Measurements from ENCODE around the gene VPREB3.

DNA sequence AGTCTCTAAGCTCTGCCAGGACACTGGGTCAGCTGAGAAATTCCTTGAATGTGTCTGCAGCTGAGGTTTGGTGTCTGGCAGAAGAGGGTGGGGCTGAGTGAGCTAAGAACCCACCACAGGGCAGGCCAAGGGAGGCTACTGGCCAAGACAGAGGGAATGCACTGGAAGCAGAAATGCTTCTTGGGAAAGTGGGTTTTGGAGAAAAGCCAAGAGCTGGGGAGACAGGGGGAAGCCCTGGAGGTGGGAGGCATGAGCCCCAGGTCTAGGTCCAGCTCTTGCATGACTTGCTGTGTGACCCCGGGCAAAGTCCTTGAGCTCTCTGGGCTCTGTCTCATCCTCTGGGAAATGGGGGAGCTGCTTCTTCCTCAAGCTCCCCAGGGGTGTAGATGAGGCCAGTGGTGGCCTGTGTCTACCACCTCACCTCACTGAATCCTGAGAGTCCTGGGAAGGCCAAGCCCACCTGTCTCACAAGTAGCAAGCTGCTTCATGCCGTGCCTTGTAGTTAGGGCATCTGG, 20.8 kb upstream of the VPREB3 start:
- TF ChIP-seq, protein P1, sequence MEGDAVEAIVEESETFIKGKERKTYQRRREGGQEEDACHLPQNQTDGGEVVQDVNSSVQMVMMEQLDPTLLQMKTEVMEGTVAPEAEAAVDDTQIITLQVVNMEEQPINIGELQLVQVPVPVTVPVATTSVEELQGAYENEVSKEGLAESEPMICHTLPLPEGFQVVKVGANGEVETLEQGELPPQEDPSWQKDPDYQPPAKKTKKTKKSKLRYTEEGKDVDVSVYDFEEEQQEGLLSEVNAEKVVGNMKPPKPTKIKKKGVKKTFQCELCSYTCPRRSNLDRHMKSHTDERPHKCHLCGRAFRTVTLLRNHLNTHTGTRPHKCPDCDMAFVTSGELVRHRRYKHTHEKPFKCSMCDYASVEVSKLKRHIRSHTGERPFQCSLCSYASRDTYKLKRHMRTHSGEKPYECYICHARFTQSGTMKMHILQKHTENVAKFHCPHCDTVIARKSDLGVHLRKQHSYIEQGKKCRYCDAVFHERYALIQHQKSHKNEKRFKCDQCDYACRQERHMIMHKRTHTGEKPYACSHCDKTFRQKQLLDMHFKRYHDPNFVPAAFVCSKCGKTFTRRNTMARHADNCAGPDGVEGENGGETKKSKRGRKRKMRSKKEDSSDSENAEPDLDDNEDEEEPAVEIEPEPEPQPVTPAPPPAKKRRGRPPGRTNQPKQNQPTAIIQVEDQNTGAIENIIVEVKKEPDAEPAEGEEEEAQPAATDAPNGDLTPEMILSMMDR (IDR thresholded peaks at IDR 0.05), result no peak
- TF ChIP-seq EZH2 (IDR thresholded peaks at IDR 0.05; ENCODE audit: borderline replicate concordance, insufficient read depth, low read depth, low read length, poor library complexity, severe bottlenecking), result no peak

Measured in B cell (primary cell).